Activated naive CD4-positive, alpha-beta T cell treated with anti-CD3 and anti-CD28 coated beads, Interleukin-2, amount 50 U/mL, for 16 hours (primary cell): ENCODE results near the gene ACTL8.

Experiments
- DNase-seq: peaks from one replicate; pipeline ENCODE4 v3.0.0-alpha.2; 2020

Gene ACTL8, protein sequence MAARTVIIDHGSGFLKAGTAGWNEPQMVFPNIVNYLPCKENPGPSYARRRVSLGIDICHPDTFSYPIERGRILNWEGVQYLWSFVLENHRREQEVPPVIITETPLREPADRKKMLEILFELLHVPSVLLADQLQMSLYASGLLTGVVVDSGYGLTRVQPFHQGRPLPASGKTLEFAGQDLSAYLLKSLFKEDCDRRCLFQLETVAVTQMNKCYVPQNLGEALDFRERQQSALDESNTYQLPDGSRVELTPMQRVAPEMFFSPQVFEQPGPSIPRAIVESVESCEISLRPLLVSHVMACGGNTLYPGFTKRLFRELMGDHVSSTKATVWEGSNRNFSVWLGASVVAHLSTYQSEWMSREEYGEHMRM

GRCh38 chr1:17755120-17755519, at the start of gene ACTL8:
Gene ACTL8, plus strand, starts transcription at chr1:17755333. Its CDS starts 67,676 bp downstream, at chr1:17823009.
- DNase-seq = no peak

- no peak for DNase-seq
Measured at GRCh38 chr1:17706445-17706844, 48.7 kb upstream of the ACTL8 start.

- DNase-seq = no peak
Measured at GRCh38 chr1:17709981-17710380, 45.2 kb upstream of the ACTL8 start.

- DNase-seq = no peak
Measured at GRCh38 chr1:17710889-17711576, 44.1 kb upstream of the ACTL8 start.

- DNase-seq = no peak
Measured at GRCh38 chr1:17711577-17711910, 43.6 kb upstream of the ACTL8 start.

DNA sequence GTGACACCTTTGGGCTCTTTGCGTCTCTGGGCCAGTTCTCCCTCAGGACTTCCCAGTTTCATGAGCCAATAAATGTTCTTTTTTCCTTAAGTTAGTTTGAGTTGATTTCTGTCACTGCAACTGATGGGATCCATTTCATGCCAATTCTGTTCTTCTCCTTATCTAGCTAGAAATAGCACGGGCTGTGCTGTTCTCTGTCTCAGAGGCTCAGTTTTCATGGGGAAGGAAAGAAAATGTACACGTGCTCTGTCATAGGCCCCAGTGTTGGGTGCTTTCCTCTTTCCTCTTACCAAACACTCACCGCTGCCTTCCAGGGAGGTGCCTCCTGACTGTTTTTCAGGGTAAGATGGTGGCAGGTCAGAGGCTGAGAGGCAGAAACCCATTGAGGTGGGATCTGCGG, 43.2 kb upstream of the ACTL8 start:
- no peak for DNase-seq

- DNase-seq = no peak
Measured at GRCh38 chr1:17713993-17714392, 41.1 kb upstream of the ACTL8 start.

GRCh38 chr1:17717594-17718535, 37.3 kb upstream of the ACTL8 start:
- DNase-seq = no peak

DNA sequence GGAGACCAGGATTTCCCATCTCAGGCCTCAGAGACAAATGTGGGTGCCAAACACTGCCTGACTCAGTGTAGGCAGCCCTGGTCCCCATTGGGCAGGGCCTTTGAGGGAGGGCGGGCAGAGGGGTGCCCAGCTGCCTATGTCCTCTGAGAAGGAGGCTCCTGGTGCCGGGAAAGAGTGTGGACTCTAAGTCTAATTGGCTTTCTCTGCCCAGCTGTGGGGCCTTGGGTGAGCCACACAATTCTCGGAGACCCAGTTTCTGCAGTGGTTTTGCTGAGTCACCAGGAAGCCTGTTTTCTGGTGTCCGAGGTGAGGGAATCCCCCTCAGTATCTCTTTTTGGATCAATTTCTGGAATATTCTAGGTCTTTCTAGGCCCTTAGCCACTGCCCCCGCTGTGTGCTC, 35.3 kb upstream of the ACTL8 start:
- DNase-seq = no peak

DNA sequence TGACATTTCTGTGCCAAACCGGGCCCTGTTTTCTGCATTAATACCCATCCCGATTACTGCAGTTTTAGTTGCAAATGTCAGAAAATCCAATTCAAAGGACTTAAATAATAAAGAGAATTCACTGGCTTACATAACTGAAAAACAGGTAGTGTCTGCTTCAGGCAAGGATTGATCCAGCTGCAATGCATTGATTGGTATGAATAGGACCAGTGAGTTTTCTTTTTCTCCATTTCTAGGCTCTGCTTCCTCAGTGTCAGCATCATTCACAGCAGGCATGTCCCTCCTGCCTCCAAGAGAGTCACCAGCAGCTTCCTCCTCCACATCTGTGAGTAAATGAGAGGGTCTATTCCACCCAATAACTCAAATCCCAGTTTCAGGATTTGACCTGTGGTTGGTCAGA, 33.7 kb upstream of the ACTL8 start:
- DNase-seq = no peak

DNA sequence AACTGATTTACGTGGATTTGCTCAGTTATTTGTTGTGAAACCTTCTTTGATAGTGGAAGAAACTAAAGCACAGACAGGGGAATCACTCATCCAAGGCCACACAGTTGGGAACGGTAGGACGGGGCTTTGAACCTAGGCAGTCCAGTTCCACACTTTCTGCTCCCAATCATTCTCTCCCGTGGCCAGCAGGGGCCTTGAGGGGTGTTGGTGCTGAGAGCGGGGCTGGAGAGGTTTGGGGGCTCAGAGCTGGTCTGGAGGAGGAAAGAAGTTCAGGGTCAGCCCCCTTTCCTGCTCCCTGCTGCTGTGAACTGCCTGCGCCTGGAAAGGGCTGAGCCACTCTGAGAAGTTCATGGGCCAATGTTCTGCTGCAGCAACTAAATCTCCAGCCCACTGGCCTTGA, 31.4 kb upstream of the ACTL8 start:
- DNase-seq = no peak

GRCh38 chr1:17724150-17724549, 31.0 kb upstream of the ACTL8 start:
- DNase-seq = no peak

- DNase-seq = no peak
Measured at GRCh38 chr1:17725084-17725719, 29.9 kb upstream of the ACTL8 start.

DNA sequence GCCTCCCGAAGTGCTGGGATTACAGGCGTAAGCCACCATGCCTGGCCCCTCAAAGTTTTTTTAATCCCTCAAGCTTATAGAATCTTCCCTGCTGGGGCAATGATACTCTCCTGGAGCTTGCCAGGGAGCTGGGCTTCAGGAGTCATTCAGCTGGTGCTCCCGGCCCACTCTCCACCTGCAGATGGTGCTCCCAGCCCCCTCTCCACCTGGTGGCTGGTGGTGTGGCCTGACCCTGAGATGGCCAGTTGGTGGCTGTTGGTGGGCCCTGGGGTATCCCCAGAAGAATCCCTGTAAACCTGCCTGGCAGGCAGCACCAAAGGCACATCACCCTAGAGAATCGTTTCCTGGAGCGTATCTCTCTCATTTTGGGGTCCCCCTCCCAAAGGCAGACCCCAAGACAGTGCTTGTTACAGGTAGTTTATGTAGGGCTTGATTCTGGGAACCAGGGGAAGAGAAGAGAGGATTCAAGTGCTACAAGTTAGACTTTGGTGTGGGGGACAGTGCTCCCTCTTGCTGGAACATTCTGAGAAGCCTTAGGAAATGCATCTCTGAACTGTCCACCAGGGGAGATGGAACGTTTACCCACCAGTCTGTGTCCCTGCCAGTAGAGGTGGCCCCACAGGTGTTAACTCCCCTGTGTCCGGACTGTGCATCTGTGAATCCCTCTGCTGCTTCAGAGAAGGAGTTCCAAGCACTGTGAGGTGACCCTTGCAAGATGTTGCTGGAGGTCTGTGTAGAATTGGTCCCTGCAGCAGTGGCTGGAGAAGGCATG, 29.1 kb upstream of the ACTL8 start:
- DNase-seq = no peak

GRCh38 chr1:17728123-17728712, 26.9 kb upstream of the ACTL8 start:
- no peak for DNase-seq

- DNase-seq = no peak
Measured at GRCh38 chr1:17729248-17729647, 25.9 kb upstream of the ACTL8 start.

- DNase-seq = no peak
Measured at GRCh38 chr1:17729909-17730308, 25.2 kb upstream of the ACTL8 start.

DNA sequence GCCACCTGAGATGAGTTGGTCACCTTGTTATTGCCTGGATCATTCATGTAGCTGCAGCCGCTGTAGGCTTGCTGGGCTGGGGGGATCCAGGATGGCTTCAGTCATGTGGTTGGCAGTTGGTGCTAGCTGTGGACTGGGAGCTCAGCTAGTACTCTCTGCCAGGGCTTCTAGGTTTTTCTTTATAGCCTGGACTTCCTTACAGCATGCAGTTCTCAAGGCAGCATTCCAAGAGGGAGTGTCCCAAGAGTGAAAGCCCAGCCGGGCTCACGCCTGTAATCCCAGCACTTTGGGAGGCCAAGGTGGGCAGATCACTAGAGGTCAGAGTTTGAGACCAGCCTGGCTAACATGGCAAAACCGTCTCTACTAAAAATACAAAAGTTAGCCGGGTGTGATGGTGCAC, 23.7 kb upstream of the ACTL8 start:
- no peak for DNase-seq

- DNase-seq = no peak
Measured at GRCh38 chr1:17732475-17732874, 22.7 kb upstream of the ACTL8 start.

GRCh38 chr1:17733661-17734060, 21.5 kb upstream of the ACTL8 start:
- no peak for DNase-seq

GRCh38 chr1:17734609-17735008, 20.5 kb upstream of the ACTL8 start:
- no peak for DNase-seq

DNA sequence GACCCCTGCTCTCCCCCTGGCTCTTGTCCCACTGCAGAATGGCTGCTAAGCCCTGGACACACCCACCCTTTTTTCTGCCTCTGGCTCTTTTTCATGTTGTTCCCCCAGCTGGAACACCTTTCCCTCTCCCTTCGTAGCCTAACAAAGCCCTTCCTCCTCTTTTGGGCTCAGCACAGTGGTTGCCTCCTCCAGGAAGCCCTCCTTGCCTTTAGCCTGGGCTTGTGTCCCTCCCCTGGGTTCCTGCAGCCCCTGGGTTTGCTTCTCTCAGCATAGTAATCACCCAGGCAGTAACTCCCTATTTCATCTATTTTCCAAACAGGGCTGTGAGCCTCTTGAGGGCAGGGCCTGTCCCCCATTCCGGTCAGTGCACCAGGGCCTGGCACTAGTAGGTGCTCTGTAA, 19.8 kb upstream of the ACTL8 start:
- DNase-seq = no peak
